B cell (primary cell): ENCODE data around the gene PRXL2A. TPM values are rescaled to one million over a fixed set of nuclear protein-coding genes. Genes with fewer than 3 reads are reported as not detected.

Experiments used
- ATAC-seq: fragments of 200-7000 bp; cut with Tn5 transposase; one replicate; pipeline ENCODE4 v1.10.0; 2021; ENCODE audit warnings: low read depth, mild to moderate bottlenecking, moderate number of reproducible peaks, moderate library complexity
- CTCF ChIA-PET: fragments of 350-600 bp; sonication (Branson Sonifier 250); formaldehyde crosslinking; loops from one replicate; lab custom pipeline; 2021; ENCODE audit warnings: antibody characterized with exemption, inconsistent platforms; lab: Charles Lee
- POLR2A ChIA-PET: fragments of 350-600 bp; sonication (Branson Sonifier 250); formaldehyde crosslinking; loops from one replicate; lab custom pipeline; 2021; ENCODE audit warnings: antibody characterized with exemption; lab: Charles Lee
- DNase-seq: peaks from one replicate; pipeline ENCODE4 v3.0.0; 2013
- H2AFZ ChIP-seq: 2 replicates; pipeline ENCODE4 v1.6.1; 2012; ENCODE audit warnings: mild to moderate bottlenecking, low read depth, low read length; ENCODE audit not compliant: insufficient read depth, poor library complexity, severe bottlenecking
- H3K27ac ChIP-seq, 2 donors: 1 replicate in 1 of 2; 2 replicates in 1 of 2; pipeline ENCODE4 v1.5.1; 2012 to 2013; ENCODE audit warnings: low read length in 2 of 2, mild to moderate bottlenecking in 2 of 2, moderate library complexity in 1 of 2
- H3K27me3 ChIP-seq, 4 experiments: fragments of 200-600 bp in 1 of 4; sonication (generic) in 1 of 4; replicated peaks in 1 of 4; 1 replicate in 2 of 4; 2 replicates in 2 of 4; pipeline versions ENCODE4 v1.6.1 to v1.7.0; 2013 to 2016; ENCODE audit warnings: low read length in 3 of 4, mild to moderate bottlenecking in 2 of 4, mixed read lengths in 1 of 4, moderate library complexity in 1 of 4; ENCODE audit not compliant: insufficient read depth in 4 of 4, control insufficient read depth in 3 of 4; ENCODE audit errors: control extremely low read depth in 1 of 4
- H3K36me3 ChIP-seq, 2 experiments: replicated peaks in 1 of 2; 1 replicate in 1 of 2; 2 replicates in 1 of 2; pipeline versions ENCODE4 v1.6.1 to v1.7.1; 2013; ENCODE audit warnings: low read length in 1 of 2; ENCODE audit not compliant: insufficient read depth in 2 of 2, control insufficient read depth in 1 of 2; ENCODE audit errors: control extremely low read depth in 1 of 2, extremely low read depth in 1 of 2
- H3K4me1 ChIP-seq, 2 donors: fragments of 200-600 bp in 1 of 2; sonication (generic) in 1 of 2; 1 replicate in 1 of 2; 2 replicates in 1 of 2; pipeline versions ENCODE4 v1.5.1 to v1.6.1; 2013 to 2017; ENCODE audit warnings: low read length in 2 of 2; ENCODE audit not compliant: control insufficient read depth in 2 of 2, insufficient read depth in 2 of 2
- H3K4me2 ChIP-seq: replicated peaks from 2 replicates; pipeline ENCODE3; 2012; ENCODE audit warnings: mild to moderate bottlenecking, low read depth, low read length; ENCODE audit not compliant: poor library complexity, severe bottlenecking
- H3K4me3 ChIP-seq, 5 experiments: fragments of 200-600 bp in 1 of 5; sonication (generic) in 1 of 5; 1 replicate in 3 of 5; 2 replicates in 2 of 5; pipeline versions ENCODE4 v1.5.1 to v1.7.0; 2011 to 2016; ENCODE audit warnings: low read length in 4 of 5, mild to moderate bottlenecking in 4 of 5, low read depth in 2 of 5, control low read depth in 1 of 5, moderate library complexity in 1 of 5; ENCODE audit not compliant: insufficient read depth in 1 of 5; ENCODE audit errors: control extremely low read depth in 1 of 5, extremely low read depth in 1 of 5
- H3K79me2 ChIP-seq: fragments of 200-600 bp; sonication (generic); one replicate; pipeline ENCODE4 v1.6.0; 2016; ENCODE audit warnings: low read length; ENCODE audit not compliant: control insufficient read depth, insufficient read depth
- H3K9ac ChIP-seq: fragments of 200-600 bp; sonication (generic); 2 replicates; pipeline ENCODE4 v1.6.1; 2017; ENCODE audit warnings: mild to moderate bottlenecking, low read length, moderate library complexity
- H3K9me3 ChIP-seq, 3 donors: one replicate each; pipeline versions ENCODE4 v1.6.1 to v1.7.1; 2013; ENCODE audit warnings: low read length in 2 of 3; ENCODE audit not compliant: control insufficient read depth in 2 of 3, insufficient read depth in 1 of 3; ENCODE audit errors: control extremely low read depth in 1 of 3
- H4K20me1 ChIP-seq: 2 replicates; pipeline ENCODE4 v1.6.0; 2012; ENCODE audit warnings: mild to moderate bottlenecking, low read length; ENCODE audit not compliant: insufficient read depth, control insufficient read depth, poor library complexity, severe bottlenecking
- H3K27ac Mint-ChIP-seq: one replicate; pipeline ENCODE4 v1.8.0; 2021; ENCODE audit warnings: mixed read lengths
- H3K27me3 Mint-ChIP-seq: one replicate; pipeline ENCODE4 v1.8.0; 2021; ENCODE audit warnings: mixed read lengths
- H3K4me1 Mint-ChIP-seq: one replicate; pipeline ENCODE4 v1.8.0; 2021; ENCODE audit warnings: mixed read lengths
- H3K4me3 Mint-ChIP-seq: one replicate; pipeline ENCODE4 v1.8.0; 2021; ENCODE audit warnings: mixed read lengths
- H3K9me3 Mint-ChIP-seq: one replicate; pipeline ENCODE4 v1.8.0; 2022; ENCODE audit warnings: mixed read lengths; ENCODE audit not compliant: insufficient read depth
- CTCF ChIP-seq: fragments of 200-600 bp; IDR thresholded peaks from one replicate; pipeline ENCODE4 v1.8.0; 2022; ENCODE audit warnings: antibody characterized with exemption, mild to moderate bottlenecking
- EZH2 ChIP-seq: IDR thresholded peaks from 2 replicates; pipeline ENCODE4 v1.6.1; 2012; ENCODE audit warnings: borderline replicate concordance, low read depth, mild to moderate bottlenecking, moderate library complexity, low read length; ENCODE audit not compliant: insufficient read depth, poor library complexity, severe bottlenecking
- WGBS: methylation state at CpG from one replicate; pipeline ENCODE4 v1.1.5; 2013; ENCODE audit warnings: missing lambda C conversion rate; ENCODE audit not compliant: insufficient coverage; 5-methylcytosine and 5-hydroxymethylcytosine counted together
- intact Hi-C: fragments of 100-400 bp; cut with micrococcal nuclease; formaldehyde crosslinking; loops from one replicate; pipeline ENCODE4 v1.10.0; 2022
- polyA plus RNA-seq: library from polyadenylated mRNA; depleted of rRNA; stranded (reverse); fragments of >200 nt; gene quantifications from 2 replicates; pipeline ENCODE4 v1.2.3, GENCODE V29; 2012
- total RNA-seq, 2 donors: library from RNA; stranded (reverse); fragments of 120-200 nt in 1 of 2; gene quantifications; 1 replicate in 1 of 2; 2 replicates in 1 of 2; pipeline versions ENCODE4 v1.2.3 to v1.2.4, GENCODE V29; 2013 to 2022

The PRXL2A gene
- total and polyA plus RNA-seq, 2 donors (not counting 1 experiment from before 2014, with no cell fraction given), result 2.8 to 9.4 TPM

- no peaks in the 10 kb centered on the region for H3K27me3 Mint-ChIP-seq
- DNase-seq (no peak), ATAC-seq (no peak)
- no peak overlapping the region for H3K27ac ChIP-seq
- TF ChIP-seq EZH2 (no peak), CTCF (no peak)
- no peaks in the 10 kb centered on the region for H3K27me3 ChIP-seq
- H3K79me2 ChIP-seq, result peaks cover 96% of the 10 kb centered on the region
- H3K4me2 ChIP-seq, result peak overlapping the region; percentile 48
- peaks cover 87% of the 10 kb centered on the region for H3K4me1 Mint-ChIP-seq
- no peaks in the 10 kb centered on the region for H3K9me3 ChIP-seq
- no peak overlapping the region for H2AFZ ChIP-seq
- peak overlapping the region; percentile 24 for H3K4me3 Mint-ChIP-seq
- ChIA-PET POLR2A (interaction anchor here (0.6 to 2.3 kb wide), 2 partner anchors 10 to 163 kb away, joined by 4 to 5 read pairs; no protein-coding TSS in a partner anchor), CTCF (interaction anchor here (0.6 to 5.1 kb wide), 8 partner anchors 10 to 772 kb away, joined by 3 to 41 read pairs (median 4); no protein-coding TSS in a partner anchor)
- no peaks in the 10 kb centered on the region for H3K9me3 Mint-ChIP-seq
- no peak overlapping the region for H3K9ac ChIP-seq
- peaks cover 73 to 75% of the 10 kb centered on the region in 2 donors for H3K4me1 ChIP-seq
- no peak overlapping the region for H3K4me3 ChIP-seq
- H3K27ac Mint-ChIP-seq, result peak overlapping the region; percentile 79
- intact Hi-C loops, result no loop called here
- WGBS, result 91% methylated on average over 8 of the region's 10 CpGs
- H3K36me3 ChIP-seq, result peaks cover 0 to 21% of the 10 kb centered on the region in 2 experiments
- H4K20me1 ChIP-seq, result peaks cover 59% of the 10 kb centered on the region
Measured at GRCh38 chr10:80466724-80467326, 58.5 kb downstream of the PRXL2A start.

GRCh38 chr10:80468002-80468401 lies 59.7 kb downstream of the PRXL2A start:
- Histone ChIP-seq H3K4me2 (peak overlapping the region; percentile 36), H3K4me3 (no peak overlapping the region), H3K9ac (no peak overlapping the region), H2AFZ (no peak overlapping the region), H3K36me3 (peaks cover 0 to 24% of the 10 kb centered on the region in 2 experiments), H3K79me2 (peaks cover 96% of the 10 kb centered on the region), H3K27me3 (no peaks in the 10 kb centered on the region), H4K20me1 (peaks cover 61% of the 10 kb centered on the region), H3K9me3 (no peaks in the 10 kb centered on the region), H3K4me1 (peaks cover 74 to 75% of the 10 kb centered on the region in 2 donors), H3K27ac (peak overlapping the region in 1 of 2 donors; percentile 14)
- TF ChIP-seq EZH2 (no peak), CTCF (no peak)
- 50% methylated on average over 1 of the region's 6 CpGs for WGBS
- Mint-ChIP-seq H3K9me3 (no peaks in the 10 kb centered on the region), H3K27me3 (no peaks in the 10 kb centered on the region), H3K27ac (peak overlapping the region; percentile 23), H3K4me3 (peak overlapping the region; percentile 58), H3K4me1 (peaks cover 86% of the 10 kb centered on the region)
- no peak for DNase-seq
- intact Hi-C loops, result no loop called here
- CTCF ChIA-PET, result interaction anchor here (0.9 to 6.9 kb wide), 6 partner anchors 9 to 85 kb away, joined by 3 to 51 read pairs (median 4); no protein-coding TSS in a partner anchor
- peak; percentile 18 for ATAC-seq
- POLR2A ChIA-PET, result interaction anchor here (0.6 to 2.3 kb wide), 5 partner anchors 8 to 36 kb away, joined by 3 to 5 read pairs (median 3); no protein-coding TSS in a partner anchor
